Ovary (tissue), 1 donor: ENCODE results near the gene BRD4.

Experiments
- EP300 ChIP-seq: sonication (generic); formaldehyde crosslinking; IDR thresholded peaks from one replicate; pipeline ENCODE4 v1.6.1; 2017; ENCODE audit warnings: antibody characterized with exemption
- POLR2A ChIP-seq: fragments of 450-650 bp; IDR thresholded peaks from one replicate; pipeline ENCODE4 v1.6.1; 2017; ENCODE audit warnings: antibody characterized with exemption, mild to moderate bottlenecking, moderate library complexity

GRCh38 chr19:15243236-15243957, 88.9 kb downstream of the BRD4 start:
- no peak for TF ChIP-seq POLR2A
- TF ChIP-seq EP300 = no peak
